ENCODE results near the gene COL9A2.

The COL9A2 gene

DNA sequence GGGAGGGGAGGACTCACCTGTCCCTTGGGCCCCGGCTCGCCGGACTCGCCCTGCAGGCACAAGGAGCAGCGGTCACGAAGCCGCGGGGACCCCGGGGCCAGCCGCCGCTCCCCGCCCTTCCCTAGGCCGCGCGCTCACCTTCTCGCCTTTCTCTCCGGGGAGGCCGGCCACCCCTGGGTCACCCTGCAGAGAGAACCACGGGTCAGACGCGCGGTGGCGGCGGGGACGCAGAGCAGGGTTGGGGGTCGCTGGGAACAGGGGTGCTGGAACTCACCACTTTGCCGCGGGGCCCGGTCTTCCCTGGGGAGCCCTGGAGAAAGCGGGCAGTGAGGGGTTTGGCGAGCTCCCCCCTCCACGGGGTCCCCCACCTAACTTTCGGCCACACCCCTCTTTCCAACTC, 13.3 kb downstream of the COL9A2 start:
- DNase-seq (ENCODE audit: low read depth in 2 of 2, low spot score in 1 of 2) = no peak

DNA sequence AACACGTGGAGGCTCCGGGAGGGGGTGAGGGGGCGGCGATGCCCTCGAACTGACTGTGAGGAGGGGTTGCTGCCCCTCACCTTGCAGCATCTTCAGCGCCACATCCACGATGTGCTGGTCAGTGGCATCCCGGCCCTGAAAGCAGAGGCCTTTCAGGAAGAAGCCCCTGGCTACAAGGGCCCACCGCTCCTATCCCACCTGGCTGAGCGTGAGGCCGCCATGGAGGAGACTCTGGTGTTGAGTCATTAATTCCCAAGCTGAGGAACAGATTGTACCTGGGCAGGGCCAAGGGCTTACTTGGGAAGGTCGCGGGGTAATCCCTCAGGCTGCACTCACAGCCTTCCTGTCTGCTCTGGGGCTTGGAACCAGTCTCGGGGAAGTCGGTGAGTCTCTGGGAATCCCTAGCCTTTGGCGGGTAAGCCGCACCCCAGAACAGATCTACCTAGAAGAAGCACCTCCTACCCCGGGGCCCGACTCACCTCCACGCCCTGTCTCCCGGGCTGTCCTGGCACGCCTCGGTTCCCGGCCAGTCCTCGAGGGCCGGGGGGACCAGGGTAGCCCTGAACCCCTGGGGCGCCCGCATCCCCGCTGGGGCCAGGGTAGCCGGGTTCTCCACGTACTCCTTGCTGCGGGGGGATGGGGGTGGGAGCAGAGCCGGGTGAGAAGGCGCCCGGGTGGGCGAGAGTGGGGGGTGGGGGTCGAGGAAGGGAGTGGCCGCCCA, 13.9 kb downstream of the COL9A2 start:
- DNase-seq (ENCODE audit: low read depth in 2 of 2, low spot score in 1 of 2) = no peak

DNA sequence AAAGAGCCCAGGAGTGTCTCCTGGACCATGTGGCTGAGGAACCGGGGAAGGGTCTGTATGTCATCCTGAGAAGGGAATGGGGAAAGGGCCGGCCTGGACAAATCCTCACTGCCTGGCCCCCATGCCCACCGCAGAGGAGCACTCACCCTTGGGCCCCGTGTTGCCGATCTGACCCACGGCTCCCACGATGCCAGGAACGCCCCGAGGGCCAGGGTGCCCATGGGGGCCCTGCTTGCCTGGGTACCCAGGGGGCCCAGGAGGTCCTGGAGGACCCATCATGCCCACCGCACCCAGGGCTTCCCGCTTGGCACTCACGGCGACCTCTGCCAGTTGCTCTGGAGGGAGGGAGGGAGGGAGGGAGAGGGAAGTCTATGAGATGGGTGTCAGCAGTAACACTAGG, 14.6 kb downstream of the COL9A2 start:
- no peak for DNase-seq (ENCODE audit: low read depth in 2 of 2, low spot score in 1 of 2)

DNA sequence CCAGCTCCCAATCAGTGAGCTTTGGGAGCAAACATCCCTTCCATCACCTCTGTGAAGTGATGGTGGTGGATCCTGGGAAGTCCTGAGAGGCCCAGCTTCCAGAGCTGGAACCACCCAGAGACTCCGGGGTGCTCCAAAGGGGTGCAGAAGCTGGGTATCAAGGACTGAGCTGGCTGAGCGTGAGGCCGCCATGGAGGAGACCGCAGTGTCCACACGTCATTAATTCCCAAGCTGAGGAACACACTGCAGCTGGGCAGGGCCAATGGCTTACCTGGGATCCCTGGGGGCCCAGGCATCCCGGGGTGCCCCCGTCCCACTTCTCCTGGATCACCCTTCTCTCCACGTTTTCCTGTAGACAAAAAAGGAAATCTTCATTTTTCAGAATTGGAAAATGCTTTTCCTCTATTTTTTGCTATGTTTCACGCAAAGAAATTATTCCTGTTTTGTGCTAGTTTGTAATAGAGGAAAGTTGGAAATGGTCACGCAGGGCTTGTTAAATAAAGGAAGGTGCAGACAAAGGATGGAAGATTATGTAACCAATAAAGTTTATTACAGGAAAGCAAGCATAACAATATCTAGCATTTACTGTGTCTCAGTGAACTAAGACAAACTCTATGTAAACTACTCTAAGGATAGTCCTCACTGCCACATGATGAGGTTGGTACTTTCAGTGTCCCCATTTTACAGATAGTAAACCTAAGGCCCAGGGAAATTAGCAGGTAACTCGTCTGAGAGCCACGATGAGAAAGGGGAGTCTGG, 15.4 kb downstream of the COL9A2 start:
- no peak for DNase-seq (ENCODE audit: low read depth in 2 of 2, low spot score in 1 of 2)

DNA sequence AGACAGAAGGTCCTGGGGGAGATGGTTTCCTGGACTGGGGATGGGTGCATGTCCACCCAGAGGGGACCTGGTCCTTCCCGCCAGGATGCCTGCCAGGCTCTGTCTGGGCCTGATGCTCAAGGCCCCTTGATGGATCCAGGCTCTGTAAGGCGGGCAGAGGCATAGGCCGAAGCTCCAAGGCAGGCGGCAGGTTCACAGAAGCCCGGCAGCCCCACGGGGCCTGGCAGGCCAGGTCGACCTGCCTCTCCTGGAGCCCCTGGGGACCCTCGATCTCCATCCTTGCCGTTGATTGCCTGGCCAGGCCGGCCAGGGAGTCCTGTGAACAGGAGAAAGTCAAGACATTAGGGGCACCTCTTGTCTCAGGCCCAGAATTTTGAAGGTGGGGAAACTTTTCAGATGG, 16.0 kb downstream of the COL9A2 start:
- no peak for DNase-seq (ENCODE audit: low read depth in 2 of 2, low spot score in 1 of 2)

DNA sequence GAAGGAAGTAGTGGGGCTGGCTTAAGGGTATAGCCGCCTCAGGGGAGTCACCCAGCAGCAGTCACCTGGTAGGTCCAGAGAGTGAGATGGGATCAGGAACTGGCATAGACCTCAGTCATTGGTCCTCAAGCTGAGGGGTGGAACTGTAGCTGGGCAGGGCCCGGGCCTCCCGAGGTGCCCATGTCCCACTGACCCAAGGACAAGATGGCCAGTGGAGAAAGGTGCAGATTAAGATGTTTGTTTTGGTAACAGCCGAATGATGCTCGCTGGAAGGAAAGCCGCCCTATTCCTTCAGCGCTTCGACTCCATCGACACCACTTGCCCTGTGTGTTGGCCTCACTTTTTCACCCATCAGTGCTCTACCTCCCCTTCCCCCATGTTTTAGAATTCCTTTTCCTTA, 16.4 kb downstream of the COL9A2 start:
- no peak for DNase-seq (ENCODE audit: low read depth in 2 of 2, low spot score in 1 of 2)

DNA sequence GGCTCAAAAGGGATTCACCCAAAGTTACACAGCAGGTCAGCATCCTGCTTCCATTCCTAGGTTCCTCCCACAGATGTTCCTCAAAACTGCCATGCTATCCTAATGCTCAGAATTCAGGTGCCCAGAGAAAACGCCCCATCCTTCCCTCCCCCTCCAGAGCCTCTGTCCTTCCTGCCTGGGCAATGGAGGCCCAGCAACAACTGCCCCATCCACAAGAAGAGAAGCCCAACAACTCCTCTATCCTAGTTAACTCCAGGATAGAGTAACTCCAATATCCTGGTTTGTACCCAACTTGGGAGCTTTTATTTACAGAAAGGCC, 16.9 kb downstream of the COL9A2 start:
- DNase-seq (ENCODE audit: low read depth in 2 of 2, low spot score in 1 of 2) = no peak

DNA sequence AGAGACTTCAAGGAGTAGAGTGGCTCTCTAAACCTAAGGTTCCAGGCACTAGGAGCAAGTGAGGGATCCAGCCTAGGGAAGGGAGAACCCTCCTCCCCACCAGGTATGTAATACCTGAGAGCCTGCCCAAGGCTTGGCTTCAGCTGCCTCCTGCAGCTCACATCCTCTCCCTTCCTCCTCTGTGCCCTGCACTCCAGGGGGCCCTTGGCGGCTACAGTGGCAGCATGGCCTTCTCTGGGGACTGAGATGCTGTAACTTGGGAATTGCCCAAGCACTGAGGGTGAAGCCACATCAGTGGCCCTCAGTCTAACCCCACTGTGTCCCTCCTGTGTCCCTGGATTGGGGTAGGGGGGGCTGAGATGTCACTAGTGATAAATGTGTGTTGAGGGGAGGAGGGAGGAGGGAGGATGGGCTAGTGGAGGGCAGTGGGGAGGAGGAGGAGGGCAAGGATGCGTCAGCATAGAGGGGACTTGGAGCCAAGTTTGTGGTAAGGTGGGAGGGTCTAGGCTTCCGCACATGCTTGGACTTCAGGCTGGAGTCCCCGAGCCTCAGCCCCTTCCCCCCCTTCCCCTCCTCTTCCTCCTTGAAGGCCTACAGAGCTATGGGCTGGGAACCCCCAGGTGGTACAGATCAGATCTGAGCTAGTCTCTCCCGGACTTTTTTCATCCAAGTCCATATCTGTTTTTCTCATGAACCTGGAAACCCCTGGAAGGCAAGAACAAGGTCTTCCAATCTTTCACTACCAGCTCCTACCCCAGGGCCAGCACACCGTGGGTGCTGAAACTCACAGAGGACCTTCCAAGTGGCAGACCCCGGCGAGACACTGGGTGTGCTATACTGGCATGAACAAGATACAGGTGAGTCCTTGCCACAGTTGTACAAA, 17.5 kb downstream of the COL9A2 start:
- no peak for DNase-seq (ENCODE audit: low read depth in 2 of 2, low spot score in 1 of 2)

DNA sequence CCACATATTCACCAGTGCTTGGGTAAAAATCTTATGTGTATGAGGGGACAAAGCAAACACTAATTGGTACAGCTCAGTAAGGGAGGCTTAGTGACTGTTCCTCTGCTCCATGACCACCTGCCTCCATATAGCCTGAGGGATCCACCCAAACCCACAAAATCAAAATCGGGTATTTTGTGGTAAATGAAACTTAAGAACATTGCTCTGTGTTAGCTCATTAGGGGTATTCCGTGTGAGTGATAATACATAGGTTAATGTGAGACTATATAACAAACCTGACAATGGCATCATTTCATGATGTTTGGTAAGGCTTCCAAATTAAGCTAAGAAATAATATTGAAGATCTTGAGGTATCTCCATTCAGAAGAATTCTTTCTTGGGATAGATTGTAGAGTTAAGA, 25.8 kb downstream of the COL9A2 start:
- DNase-seq (ENCODE audit: low read depth in 2 of 2, low spot score in 1 of 2) = no peak

DNA sequence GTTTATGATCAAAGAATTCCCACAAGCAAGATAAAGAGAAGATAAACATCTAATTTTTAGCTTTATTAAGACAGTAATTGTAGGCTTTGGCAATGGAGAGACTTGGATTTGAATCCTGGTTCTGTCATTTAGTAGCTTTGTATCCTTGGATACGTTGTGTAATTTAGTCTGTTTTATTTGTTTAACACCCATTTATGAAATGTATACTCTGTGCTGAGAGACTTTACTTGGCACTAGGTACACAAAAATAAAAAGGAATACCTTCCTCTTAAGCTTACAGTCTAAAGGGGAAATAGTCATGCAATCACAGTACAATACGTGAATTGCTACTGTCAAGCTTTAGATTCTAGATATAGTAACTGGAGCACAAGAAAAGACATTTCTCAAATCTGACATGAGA, 35.2 kb downstream of the COL9A2 start:
- no peak for DNase-seq (ENCODE audit: low read depth in 2 of 2, low spot score in 1 of 2)

DNA sequence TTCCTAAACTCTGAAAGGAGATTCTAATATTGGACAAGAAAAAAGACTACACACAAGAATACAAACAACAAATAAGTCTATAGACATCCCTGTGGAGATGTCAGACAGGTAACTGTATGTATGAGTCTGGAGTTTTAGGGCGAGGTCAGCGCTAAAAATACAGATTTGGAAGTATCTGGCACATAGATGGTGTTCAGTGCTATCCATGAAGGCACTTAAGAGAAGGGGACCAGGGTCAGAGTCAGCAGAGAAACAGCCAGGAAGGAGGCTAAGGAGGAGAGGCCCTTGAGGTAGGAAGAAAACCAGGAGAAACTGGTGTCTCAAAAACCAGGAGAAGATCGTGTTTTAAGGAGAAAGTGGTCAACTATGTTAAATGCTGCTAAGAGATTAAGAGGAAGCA, 41.0 kb downstream of the COL9A2 start:
- DNase-seq (ENCODE audit: low read depth in 2 of 2, low spot score in 1 of 2) = no peak

DNA sequence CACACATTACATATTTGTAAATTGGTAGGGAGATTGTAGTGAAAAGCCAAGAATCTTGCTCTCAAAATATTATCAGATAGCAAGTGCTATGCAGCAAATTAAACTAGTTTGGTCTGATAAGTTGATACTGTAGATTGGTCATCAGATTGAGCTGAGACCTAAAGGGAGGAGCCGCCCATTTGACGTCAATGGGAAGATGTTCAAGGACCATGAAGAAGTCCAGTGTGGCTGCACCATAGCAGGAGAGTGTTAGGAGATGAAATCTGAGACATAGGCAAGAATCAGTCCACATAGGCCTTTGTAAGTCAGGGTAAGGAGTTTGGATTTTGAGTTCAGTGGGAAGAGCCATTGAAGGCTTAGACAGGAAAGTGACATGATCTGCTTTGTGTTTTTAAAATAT, 42.8 kb downstream of the COL9A2 start:
- DNase-seq (ENCODE audit: low read depth in 2 of 2, low spot score in 1 of 2) = no peak

DNA sequence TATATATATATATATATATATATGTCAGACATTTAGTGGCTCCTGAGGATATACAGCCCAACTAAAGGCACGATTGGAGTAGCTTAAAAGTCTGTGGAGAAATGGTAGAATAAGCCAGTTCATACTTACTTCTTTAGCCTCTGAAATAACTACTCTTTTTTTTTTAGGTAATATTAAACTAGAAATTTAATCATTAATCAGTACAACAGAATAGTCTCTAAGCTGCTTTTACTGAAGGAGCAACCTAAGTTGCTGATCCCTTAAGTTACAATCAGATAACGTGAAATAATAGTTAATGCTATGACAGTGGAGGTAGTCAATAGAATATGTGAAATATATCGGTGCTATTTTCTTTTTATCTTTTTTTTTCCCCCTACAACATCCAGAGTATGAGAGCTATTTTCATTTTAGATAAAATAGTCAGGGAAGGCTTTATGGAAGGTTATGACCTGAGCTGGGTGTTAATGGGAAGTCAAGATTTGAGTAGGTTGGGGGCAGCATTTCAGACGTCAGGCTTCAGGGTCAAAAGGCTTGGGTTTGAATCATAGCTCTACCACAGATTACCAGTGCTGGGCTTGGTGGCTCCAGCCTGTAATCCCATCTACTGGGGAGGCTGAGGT, 43.4 kb downstream of the COL9A2 start:
- no peak for DNase-seq (ENCODE audit: low read depth in 2 of 2, low spot score in 1 of 2)

DNA sequence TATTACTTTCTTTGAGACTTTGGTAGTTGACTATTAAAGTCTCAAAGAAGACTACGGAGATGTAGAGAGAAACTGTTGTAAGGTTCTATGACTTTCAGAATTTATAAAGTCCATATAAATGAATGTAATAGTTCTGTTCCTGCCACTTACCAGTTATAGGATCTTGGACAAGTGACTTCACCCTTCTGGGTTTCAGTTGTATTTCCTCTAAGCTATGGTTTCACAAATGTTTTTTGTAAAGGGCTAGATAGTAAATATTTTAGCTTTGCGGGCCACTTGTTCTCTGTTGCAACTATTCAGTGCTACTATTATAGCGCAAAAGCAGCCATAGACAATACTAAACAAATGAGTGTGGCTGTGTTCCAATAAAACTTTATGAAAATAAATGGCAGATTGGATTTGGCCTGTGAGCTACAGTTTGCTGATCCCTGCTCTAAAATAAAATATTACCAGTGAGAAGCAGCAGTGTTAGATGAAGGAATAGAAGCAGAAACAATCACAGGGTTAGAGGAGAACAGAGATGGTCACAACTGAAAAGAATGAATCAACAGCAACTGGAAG, 44.4 kb downstream of the COL9A2 start:
- no peak for DNase-seq (ENCODE audit: low read depth in 2 of 2, low spot score in 1 of 2)

DNA sequence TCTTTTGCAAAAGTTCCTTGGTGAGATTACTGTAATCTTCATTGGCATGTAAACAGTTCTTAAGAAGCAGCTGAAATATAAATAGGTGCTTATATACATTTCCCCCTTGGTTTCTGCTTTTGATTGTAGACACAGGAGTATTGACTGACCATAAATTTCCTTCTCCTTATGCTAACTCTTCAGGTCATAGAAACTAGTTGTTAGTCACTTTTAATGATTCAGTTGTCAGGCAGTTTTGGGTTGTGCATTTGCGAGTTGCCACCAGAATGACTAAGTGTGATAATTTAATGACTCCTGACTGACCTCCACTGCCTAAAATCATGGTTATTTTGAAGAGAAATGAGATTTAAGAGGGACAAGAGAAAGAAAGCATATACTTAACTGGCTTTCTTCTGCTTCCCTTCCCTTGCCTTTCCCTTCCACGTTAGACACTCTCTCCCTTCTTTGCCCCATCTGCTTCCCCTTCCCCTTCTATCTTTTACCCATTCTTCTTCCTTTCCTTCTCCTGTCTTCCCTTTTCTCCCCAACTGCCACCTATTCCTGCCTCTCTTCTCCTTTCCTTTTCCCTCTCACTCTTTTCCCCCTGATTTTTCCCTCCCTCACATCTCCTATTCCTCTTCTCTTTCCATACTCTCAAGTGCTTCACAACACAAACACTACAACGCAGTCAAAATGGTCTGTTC, 46.8 kb downstream of the COL9A2 start:
- DNase-seq (ENCODE audit: low read depth in 2 of 2, low spot score in 1 of 2) = no peak

DNA sequence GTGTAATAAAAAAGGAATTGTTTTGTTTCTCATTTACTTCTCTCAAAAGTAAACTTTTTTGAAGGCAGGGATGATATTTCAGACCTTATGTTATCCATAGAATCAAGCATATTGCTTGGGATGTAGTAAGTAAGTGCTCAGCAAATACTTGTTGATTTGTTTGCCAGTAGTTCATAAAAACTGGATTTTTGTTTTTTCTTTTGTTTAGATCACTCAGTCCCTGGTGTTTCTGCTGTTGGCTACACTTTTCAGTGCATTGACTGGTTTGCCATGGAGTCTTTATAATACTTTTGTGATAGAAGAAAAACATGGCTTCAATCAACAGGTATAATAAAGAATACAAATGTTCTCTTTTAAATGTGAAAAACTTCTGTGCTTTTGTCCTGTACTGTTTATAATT, 48.9 kb downstream of the COL9A2 start:
- DNase-seq (ENCODE audit: low read depth in 2 of 2, low spot score in 1 of 2) = no peak

DNA sequence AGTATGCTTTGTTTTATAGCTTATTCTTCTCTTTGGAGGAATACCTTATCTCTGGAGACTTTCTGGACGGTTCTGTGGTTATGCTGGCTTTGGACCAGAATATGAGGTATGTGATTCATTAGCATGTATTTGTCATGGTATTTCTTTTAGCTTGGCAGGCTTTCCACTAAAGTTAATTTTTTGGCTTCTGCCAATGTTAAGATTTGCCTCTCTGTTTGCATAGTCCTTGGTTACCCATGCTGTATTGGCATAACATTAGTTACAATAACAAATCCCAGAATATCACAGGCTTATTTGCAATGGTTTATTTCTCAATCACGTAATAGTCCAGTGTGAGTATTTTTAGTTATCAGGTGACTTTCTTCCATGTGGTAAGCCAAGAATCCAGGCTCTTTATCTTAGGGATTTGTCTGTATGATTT, 49.3 kb downstream of the COL9A2 start:
- DNase-seq (ENCODE audit: low read depth in 2 of 2, low spot score in 1 of 2) = no peak

DNA sequence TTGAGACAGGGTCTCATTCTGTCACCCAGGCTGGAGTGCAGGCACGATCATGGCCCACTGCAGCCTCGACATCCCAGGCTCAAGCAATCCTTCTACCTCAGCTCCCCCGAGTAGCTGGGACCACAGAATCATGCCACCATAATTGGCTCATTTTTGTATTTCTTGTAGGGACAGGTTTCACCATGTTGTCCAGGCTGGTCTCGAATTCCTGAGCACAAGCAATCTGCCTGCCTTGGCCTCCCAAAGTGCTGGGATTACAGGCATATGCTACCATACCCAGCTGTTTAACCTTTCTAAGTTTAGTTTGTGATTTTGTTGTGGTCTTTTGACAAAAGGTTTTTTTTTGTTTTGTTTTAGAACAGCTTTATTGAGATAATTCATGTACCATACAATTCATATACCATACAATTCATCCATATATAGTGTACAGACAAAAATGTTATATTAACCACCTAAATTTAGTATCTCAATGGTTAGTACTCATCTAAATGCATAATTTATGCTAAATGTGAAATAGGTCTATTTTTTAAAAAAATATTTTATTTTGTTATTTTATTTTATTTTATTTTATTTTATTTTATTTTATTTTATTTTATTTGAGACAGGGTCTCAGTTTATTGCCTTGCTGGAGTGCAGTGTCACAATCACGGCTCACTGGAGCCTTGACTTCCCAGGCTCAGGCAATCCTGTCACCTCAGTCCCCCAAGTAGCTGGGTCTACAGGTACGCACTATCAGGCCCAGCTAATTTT, 50.1 kb downstream of the COL9A2 start:
- no peak for DNase-seq (ENCODE audit: low read depth in 2 of 2, low spot score in 1 of 2)

DNA sequence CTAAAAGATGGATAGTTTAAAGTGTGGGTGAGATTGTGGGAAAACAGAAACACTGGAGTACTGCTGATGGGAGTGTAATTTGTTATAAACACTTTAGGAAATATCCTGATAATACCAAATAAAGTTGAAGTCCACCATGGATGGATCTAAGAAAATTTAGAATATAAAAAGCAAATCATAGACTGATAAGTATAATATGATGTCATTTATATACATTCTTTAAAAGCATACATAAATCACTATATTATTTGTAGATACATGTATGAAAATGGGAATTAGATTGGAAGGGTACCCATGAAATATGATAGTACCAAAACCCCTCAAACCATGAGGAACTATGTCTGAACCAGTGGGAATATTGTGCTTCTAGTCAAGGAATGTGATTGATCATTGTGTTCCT, 51.2 kb downstream of the COL9A2 start:
- no peak for DNase-seq (ENCODE audit: low read depth in 2 of 2, low spot score in 1 of 2)

DNA sequence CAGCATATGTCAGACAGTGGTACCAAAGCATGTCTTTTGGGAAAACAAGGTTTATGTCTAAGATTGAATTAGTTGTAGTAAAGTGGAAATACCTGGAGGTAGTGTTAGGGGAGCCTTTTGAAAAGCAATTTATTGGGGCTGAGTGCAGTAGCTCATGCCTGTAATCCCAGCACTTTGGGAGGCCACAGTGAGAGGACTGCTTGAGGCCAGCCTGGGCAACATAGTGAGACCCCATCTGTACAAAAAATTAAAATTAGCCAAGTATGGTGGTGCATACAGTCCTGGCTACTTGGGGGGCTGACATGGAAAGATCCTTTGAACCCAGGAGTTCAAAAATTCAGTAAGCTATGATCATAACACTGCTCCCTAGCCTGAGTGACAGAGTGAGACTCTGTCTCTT, 51.8 kb downstream of the COL9A2 start:
- no peak for DNase-seq (ENCODE audit: low read depth in 2 of 2, low spot score in 1 of 2)

Measured in stimulated activated CD8-positive, alpha-beta memory T cell treated with anti-CD3 and anti-CD28 coated beads, Interleukin-4, amount 100 ng/mL, for 4 hours (primary cell).